Activated CD8-positive, alpha-beta memory T cell treated with anti-CD3 and anti-CD28 coated beads for 1 hour (primary cell): ENCODE measurements around the gene MCIDAS.

Source experiments
- DNase-seq, 2 donors: peaks; one replicate each; pipeline ENCODE4 v3.0.0-alpha.2; 2020; ENCODE audit warnings: low read depth in 1 of 2; ENCODE audit errors: extremely low read depth in 1 of 2

MCIDAS gene

GRCh38 chr5:55171471-55171870 lies 55.6 kb downstream of the MCIDAS start:
- DNase-seq, result no peak
